Ovary (tissue), 3 donors: ENCODE measurements around the gene KLHL18.

Experiments used
- EP300 ChIP-seq: sonication (generic); formaldehyde crosslinking; IDR thresholded peaks from one replicate; pipeline ENCODE4 v1.6.1; 2017; ENCODE audit warnings: antibody characterized with exemption
- POLR2A ChIP-seq: fragments of 450-650 bp; IDR thresholded peaks from one replicate; pipeline ENCODE4 v1.6.1; 2017; ENCODE audit warnings: antibody characterized with exemption, mild to moderate bottlenecking, moderate library complexity
- TF ChIP-seq, protein P1 (sequence below), 3 donors: fragments of 450-650 bp in 2 of 3; fragments of 200-600 bp in 1 of 3; IDR thresholded peaks; one replicate each; pipeline versions ENCODE4 v1.5.1 to v1.8.0; 2016 to 2022; ENCODE audit warnings: antibody characterized with exemption in 3 of 3, mild to moderate bottlenecking in 1 of 3
- donor health status: DM: no; HTN: no; CAD: no.

DNA sequence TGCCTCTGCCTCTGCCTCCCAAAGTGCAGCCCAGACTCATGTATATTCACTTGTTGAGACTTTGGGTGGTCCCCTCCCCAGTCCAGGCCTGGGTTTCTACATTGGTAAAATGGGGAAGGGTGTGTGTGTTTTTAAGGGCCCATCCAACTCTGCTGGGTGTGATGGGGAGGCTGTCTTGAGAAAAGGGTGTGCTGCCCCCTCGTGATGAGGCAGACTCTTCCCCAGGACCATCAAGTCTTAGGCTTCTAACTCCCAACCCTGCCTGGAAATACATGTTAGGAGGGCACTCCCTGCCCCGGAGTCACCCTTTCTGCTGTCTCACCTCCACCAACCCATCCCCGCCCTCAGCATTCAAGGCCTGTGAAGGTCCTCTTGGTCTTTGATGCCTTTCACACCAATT lies 93.6 kb downstream of the KLHL18 start:
- no peak for TF ChIP-seq POLR2A
- TF ChIP-seq, protein P1, sequence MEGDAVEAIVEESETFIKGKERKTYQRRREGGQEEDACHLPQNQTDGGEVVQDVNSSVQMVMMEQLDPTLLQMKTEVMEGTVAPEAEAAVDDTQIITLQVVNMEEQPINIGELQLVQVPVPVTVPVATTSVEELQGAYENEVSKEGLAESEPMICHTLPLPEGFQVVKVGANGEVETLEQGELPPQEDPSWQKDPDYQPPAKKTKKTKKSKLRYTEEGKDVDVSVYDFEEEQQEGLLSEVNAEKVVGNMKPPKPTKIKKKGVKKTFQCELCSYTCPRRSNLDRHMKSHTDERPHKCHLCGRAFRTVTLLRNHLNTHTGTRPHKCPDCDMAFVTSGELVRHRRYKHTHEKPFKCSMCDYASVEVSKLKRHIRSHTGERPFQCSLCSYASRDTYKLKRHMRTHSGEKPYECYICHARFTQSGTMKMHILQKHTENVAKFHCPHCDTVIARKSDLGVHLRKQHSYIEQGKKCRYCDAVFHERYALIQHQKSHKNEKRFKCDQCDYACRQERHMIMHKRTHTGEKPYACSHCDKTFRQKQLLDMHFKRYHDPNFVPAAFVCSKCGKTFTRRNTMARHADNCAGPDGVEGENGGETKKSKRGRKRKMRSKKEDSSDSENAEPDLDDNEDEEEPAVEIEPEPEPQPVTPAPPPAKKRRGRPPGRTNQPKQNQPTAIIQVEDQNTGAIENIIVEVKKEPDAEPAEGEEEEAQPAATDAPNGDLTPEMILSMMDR (IDR thresholded peaks at IDR 0.05) = no peak
- TF ChIP-seq EP300 = no peak
